HEK293 (cell line): ENCODE measurements around the gene TEAD3.
A peak's percentile ranks its signal among the peaks of the same experiment; 100 is the strongest.

ENCODE experiments used
- CTCF ChIA-PET: fragments of 350-600 bp; formaldehyde crosslinking; extraction: SDS; loops from one replicate; lab custom pipeline; 2021; ENCODE audit warnings: antibody characterized with exemption; lab: Yijun Ruan, JAX
- POLR2A ChIA-PET: fragments of 300-600 bp; formaldehyde crosslinking; extraction: SDS; loops from one replicate; lab custom pipeline; 2020; ENCODE audit warnings: antibody characterized with exemption, inconsistent platforms; lab: Yijun Ruan, JAX
- H3K27ac ChIP-seq: fragments of 200-500 bp; sonication (Bioruptor generic); 2 replicates; pipeline ENCODE4 v1.5.1; 2014; ENCODE audit warnings: low read depth, low read length, control low read depth, inconsistent platforms; ENCODE audit errors: extremely low read depth
- H3K36me3 ChIP-seq, 2 experiments: fragments of 200-500 bp in 1 of 2; sonication (Bioruptor generic) in 1 of 2; 1 replicate in 1 of 2; 2 replicates in 1 of 2; pipeline ENCODE4 v1.5.1; 2014 to 2017; ENCODE audit warnings: inconsistent platforms in 2 of 2, low read length in 2 of 2; ENCODE audit not compliant: control insufficient read depth in 2 of 2, insufficient read depth in 1 of 2
- H3K4me1 ChIP-seq: fragments of 200-500 bp; sonication (Bioruptor generic); 2 replicates; pipeline ENCODE4 v1.5.1; 2014; ENCODE audit warnings: mild to moderate bottlenecking, low read length, inconsistent platforms; ENCODE audit not compliant: control insufficient read depth, insufficient read depth
- H3K4me3 ChIP-seq: 2 replicates; pipeline ENCODE4 v1.5.1; 2011; ENCODE audit warnings: low read depth, mild to moderate bottlenecking, control low read depth, low read length, moderate library complexity
- H3K9me3 ChIP-seq: fragments of 200-500 bp; sonication (Bioruptor generic); 2 replicates; pipeline ENCODE4 v1.5.1; 2014; ENCODE audit warnings: low read depth, low read length, inconsistent platforms; ENCODE audit not compliant: control insufficient read depth, insufficient read depth
- BCL11A ChIP-seq: fragments of 450-650 bp; formaldehyde crosslinking; IDR thresholded peaks from 2 replicates; pipeline ENCODE4 v1.5.1; 2016; ENCODE audit warnings: low read depth, missing biosample characterization, missing genetic modification characterization
- IKZF3 ChIP-seq: fragments of 450-650 bp; IDR thresholded peaks from 2 replicates; pipeline ENCODE4 v1.5.0; 2018; ENCODE audit warnings: missing biosample characterization, mild to moderate bottlenecking, missing genetic modification characterization, moderate library complexity
- WT1 ChIP-seq: fragments of 450-650 bp; formaldehyde crosslinking; IDR thresholded peaks from 2 replicates; pipeline ENCODE4 v1.5.1; 2016; ENCODE audit warnings: missing biosample characterization, missing genetic modification characterization
- ZNF114 ChIP-seq: fragments of 450-650 bp; formaldehyde crosslinking; IDR thresholded peaks from 2 replicates; pipeline ENCODE4 v1.5.0; 2017; ENCODE audit warnings: missing biosample characterization, missing genetic modification characterization
- ZNF121 ChIP-seq: fragments of 450-650 bp; formaldehyde crosslinking; IDR thresholded peaks from 2 replicates; pipeline ENCODE4 v1.5.1; 2016; ENCODE audit warnings: missing biosample characterization, missing genetic modification characterization
- ZNF132 ChIP-seq: fragments of 450-650 bp; formaldehyde crosslinking; IDR thresholded peaks from 2 replicates; pipeline ENCODE4 v1.5.1; 2017; ENCODE audit warnings: missing biosample characterization, missing genetic modification characterization, borderline replicate concordance
- ZNF155 ChIP-seq: fragments of 450-650 bp; formaldehyde crosslinking; IDR thresholded peaks from 2 replicates; pipeline ENCODE4 v1.5.1; 2016; ENCODE audit warnings: missing biosample characterization, missing genetic modification characterization
- ZNF175 ChIP-seq: fragments of 450-650 bp; formaldehyde crosslinking; IDR thresholded peaks from 2 replicates; pipeline ENCODE4 v1.5.1; 2016; ENCODE audit warnings: missing biosample characterization, missing genetic modification characterization
- ZNF2 ChIP-seq: fragments of 450-650 bp; formaldehyde crosslinking; IDR thresholded peaks from 2 replicates; pipeline ENCODE4 v1.5.1; 2016; ENCODE audit warnings: missing biosample characterization, missing genetic modification characterization
- ZNF211 ChIP-seq: fragments of 450-650 bp; formaldehyde crosslinking; IDR thresholded peaks from 2 replicates; pipeline ENCODE4 v1.5.1; 2016; ENCODE audit warnings: low read depth, missing biosample characterization, missing genetic modification characterization
- ZNF335 ChIP-seq: fragments of 450-650 bp; formaldehyde crosslinking; conservative IDR thresholded peaks from 2 replicates; pipeline ENCODE4 v1.5.1; 2016; ENCODE audit warnings: missing biosample characterization, missing genetic modification characterization
- ZNF366 ChIP-seq: fragments of 450-650 bp; formaldehyde crosslinking; conservative IDR thresholded peaks from 2 replicates; pipeline ENCODE4 v1.5.1; 2016; ENCODE audit warnings: missing biosample characterization, missing genetic modification characterization
- ZNF416 ChIP-seq: fragments of 450-650 bp; formaldehyde crosslinking; IDR thresholded peaks from 2 replicates; pipeline ENCODE4 v1.5.1; 2016; ENCODE audit warnings: missing biosample characterization, missing genetic modification characterization
- ZNF48 ChIP-seq: fragments of 450-650 bp; formaldehyde crosslinking; IDR thresholded peaks from 2 replicates; pipeline ENCODE4 v1.5.1; 2016; ENCODE audit warnings: missing biosample characterization, missing genetic modification characterization
- ZNF585B ChIP-seq: fragments of 450-650 bp; formaldehyde crosslinking; IDR thresholded peaks from 2 replicates; pipeline ENCODE4 v1.5.1; 2016; ENCODE audit warnings: missing biosample characterization, missing genetic modification characterization
- ZNF596 ChIP-seq: fragments of 450-650 bp; IDR thresholded peaks from 2 replicates; pipeline ENCODE4 v1.5.0; 2018; ENCODE audit warnings: missing biosample characterization, mild to moderate bottlenecking, missing genetic modification characterization, moderate library complexity
- ZNF664 ChIP-seq: fragments of 450-650 bp; formaldehyde crosslinking; IDR thresholded peaks from 2 replicates; pipeline ENCODE4 v1.5.1; 2016; ENCODE audit warnings: missing biosample characterization, missing genetic modification characterization
- ZNF670 ChIP-seq: fragments of 450-650 bp; formaldehyde crosslinking; IDR thresholded peaks from 2 replicates; pipeline ENCODE4 v1.5.1; 2016; ENCODE audit warnings: missing biosample characterization, missing genetic modification characterization, low read depth
- TF ChIP-seq, protein P1 (sequence below): fragments of 450-650 bp; formaldehyde crosslinking; IDR thresholded peaks from 2 replicates; pipeline ENCODE4 v1.5.1; 2016; ENCODE audit warnings: missing biosample characterization, missing genetic modification characterization
- TF ChIP-seq, protein P2 (sequence below): fragments of 450-650 bp; IDR thresholded peaks from 2 replicates; pipeline ENCODE4 v1.5.1; 2018; ENCODE audit warnings: missing biosample characterization, mild to moderate bottlenecking, missing genetic modification characterization
- TF ChIP-seq, protein P3 (sequence below): fragments of 450-650 bp; formaldehyde crosslinking; IDR thresholded peaks from 2 replicates; pipeline ENCODE4 v1.5.1; 2016; ENCODE audit warnings: missing biosample characterization, missing genetic modification characterization
- TF ChIP-seq, protein P4 (sequence below): IDR thresholded peaks from 2 replicates; pipeline ENCODE4 v1.6.1; 2011; ENCODE audit warnings: mild to moderate bottlenecking, low read depth, low read length, borderline replicate concordance

The TEAD3 gene

DNA sequence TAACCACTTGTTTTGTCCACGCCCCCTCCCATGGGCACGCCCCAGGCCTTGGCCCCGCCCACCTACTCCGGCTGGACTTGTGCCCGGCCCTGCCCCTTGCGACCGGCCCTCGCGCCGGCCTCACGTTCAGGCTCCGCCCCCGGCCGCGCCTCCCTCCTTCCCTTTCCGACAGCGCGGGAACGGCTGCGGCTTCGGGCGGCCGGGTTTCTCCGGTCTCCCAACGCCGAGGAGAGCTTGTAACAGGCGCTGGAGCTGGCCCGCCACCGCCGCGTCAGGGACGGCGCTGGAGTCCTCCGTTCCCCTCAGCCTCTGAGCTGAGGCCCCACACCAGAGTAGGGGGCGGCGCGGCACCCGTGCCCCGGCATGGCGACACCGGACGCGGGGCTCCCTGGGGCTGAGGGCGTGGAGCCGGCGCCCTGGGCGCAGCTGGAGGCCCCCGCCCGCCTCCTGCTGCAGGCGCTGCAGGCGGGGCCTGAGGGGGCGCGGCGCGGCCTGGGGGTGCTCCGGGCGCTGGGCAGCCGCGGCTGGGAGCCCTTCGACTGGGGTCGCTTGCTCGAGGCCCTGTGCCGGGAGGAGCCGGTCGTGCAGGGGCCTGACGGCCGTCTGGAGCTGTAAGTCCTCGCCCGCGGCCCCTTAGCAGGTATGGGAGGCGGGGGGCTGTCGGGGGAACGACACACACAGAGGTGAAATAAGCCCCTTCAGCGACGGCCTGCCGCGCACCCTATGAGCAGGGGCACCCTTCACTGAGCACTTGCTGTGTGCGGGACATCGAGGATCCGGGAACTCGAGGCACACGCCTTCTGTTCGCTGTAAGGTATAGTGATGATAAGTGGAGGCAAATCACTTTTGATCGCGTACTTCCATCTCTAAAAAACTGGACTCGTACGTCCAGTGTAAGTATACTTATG, 44.4 kb downstream of the TEAD3 start, which contains the start of gene FANCE (continued):
- TF ChIP-seq WT1 (tag by site-specific recombination) (peak; percentile 37; the same call in 1 of the 2 replicates), ZNF121 (tag by site-specific recombination) (no peak), ZNF48 (tag by site-specific recombination) (no peak), ZNF114 (no peak), ZNF670 (no peak), IKZF3 (no peak; the same call in 1 of the 2 replicates), ZNF366 (tag by site-specific recombination) (peak; percentile 91)
- TF ChIP-seq, protein P1, sequence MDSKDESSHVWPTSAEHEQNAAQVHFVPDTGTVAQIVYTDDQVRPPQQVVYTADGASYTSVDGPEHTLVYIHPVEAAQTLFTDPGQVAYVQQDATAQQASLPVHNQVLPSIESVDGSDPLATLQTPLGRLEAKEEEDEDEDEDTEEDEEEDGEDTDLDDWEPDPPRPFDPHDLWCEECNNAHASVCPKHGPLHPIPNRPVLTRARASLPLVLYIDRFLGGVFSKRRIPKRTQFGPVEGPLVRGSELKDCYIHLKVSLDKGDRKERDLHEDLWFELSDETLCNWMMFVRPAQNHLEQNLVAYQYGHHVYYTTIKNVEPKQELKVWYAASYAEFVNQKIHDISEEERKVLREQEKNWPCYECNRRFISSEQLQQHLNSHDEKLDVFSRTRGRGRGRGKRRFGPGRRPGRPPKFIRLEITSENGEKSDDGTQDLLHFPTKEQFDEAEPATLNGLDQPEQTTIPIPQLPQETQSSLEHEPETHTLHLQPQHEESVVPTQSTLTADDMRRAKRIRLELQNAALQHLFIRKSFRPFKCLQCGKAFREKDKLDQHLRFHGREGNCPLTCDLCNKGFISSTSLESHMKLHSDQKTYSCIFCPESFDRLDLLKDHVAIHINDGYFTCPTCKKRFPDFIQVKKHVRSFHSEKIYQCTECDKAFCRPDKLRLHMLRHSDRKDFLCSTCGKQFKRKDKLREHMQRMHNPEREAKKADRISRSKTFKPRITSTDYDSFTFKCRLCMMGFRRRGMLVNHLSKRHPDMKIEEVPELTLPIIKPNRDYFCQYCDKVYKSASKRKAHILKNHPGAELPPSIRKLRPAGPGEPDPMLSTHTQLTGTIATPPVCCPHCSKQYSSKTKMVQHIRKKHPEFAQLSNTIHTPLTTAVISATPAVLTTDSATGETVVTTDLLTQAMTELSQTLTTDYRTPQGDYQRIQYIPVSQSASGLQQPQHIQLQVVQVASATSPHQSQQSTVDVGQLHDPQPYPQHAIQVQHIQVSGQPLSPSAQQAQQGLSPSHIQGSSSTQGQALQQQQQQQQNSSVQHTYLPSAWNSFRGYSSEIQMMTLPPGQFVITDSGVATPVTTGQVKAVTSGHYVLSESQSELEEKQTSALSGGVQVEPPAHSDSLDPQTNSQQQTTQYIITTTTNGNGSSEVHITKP (tag by site-specific recombination): 0 out of 2 replicates have a peak, but pooled peaks have one; percentile 5
- TF ChIP-seq, protein P2, sequence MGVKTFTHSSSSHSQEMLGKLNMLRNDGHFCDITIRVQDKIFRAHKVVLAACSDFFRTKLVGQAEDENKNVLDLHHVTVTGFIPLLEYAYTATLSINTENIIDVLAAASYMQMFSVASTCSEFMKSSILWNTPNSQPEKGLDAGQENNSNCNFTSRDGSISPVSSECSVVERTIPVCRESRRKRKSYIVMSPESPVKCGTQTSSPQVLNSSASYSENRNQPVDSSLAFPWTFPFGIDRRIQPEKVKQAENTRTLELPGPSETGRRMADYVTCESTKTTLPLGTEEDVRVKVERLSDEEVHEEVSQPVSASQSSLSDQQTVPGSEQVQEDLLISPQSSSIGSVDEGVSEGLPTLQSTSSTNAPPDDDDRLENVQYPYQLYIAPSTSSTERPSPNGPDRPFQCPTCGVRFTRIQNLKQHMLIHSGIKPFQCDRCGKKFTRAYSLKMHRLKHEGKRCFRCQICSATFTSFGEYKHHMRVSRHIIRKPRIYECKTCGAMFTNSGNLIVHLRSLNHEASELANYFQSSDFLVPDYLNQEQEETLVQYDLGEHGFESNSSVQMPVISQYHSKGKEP (tag by site-specific recombination): no peak; the same call in 1 of the 2 replicates

DNA sequence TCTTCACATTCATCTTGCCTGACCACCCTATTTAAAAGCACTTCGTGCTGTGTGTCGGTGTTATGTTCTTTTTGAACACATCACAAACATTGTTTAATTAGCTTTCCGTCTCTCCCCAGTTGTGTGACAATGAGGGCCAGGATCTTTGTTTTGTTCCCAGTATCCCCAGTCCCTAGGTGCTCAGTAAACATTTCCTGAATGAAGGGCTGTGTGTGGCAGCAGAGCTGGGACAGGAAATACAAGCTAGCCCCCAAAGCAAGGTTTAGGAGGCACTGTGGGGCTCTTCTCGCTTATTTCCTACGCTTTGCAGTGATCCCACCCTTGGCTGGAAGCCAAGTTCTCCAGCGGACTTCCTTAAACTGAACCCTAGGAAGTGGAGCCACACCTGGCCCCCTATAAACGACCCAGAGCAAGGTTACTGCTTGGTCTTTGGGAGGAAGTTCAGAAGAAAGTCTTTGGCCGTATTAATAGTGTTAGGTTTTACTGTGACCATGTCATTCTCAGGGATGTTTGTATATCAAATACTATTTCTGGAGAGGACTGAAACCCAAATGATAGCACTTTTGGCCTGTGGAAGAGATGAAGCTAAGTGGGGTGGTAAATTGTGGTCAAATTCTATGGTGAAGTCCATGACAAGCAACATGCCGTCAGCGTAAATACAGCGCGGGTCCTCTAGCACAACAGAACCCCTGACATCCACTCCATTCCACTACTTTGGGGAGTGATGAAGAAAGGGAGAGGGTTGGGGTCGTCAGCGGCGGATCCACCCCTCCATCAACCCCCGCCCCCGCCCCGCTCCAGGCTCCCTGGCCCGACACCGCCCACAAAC, 45.3 kb downstream of the TEAD3 start:
- Histone ChIP-seq H3K4me3 (peak overlapping the region; percentile 35), H3K4me1 (peaks cover 23% of the 10 kb centered on the region), H3K27ac (no peak overlapping the region), H3K9me3 (no peaks in the 10 kb centered on the region), H3K36me3 (peaks cover 0 to 10% of the 10 kb centered on the region in 2 experiments; a peak in 2 of 3 replicates)
- POLR2A ChIA-PET: interaction anchor here (0.6 to 5.8 kb wide), 6 partner anchors 13 to 192 kb away, joined by 3 to 56 read pairs (median 6); partner anchors contain the start of genes PPARD, RPL10A and ZNF76
- CTCF ChIA-PET: interaction anchor here (0.6 to 10.3 kb wide), 18 partner anchors 12 to 336 kb away, joined by 3 to 149 read pairs (median 6); partner anchors contain the start of genes DEF6, PPARD and RPL10A
- TF ChIP-seq ZNF2 (tag by site-specific recombination) (no peak), BCL11A (tag by site-specific recombination) (no peak), ZNF155 (tag by site-specific recombination) (no peak), ZNF175 (no peak), ZNF596 (tag by site-specific recombination) (no peak), ZNF132 (tag by site-specific recombination) (no peak), ZNF211 (tag by site-specific recombination) (no peak), ZNF585B (tag by site-specific recombination) (no peak), ZNF416 (tag by site-specific recombination) (no peak), ZNF335 (tag by site-specific recombination) (no peak), ZNF664 (tag by site-specific recombination) (peak; percentile 53; the same call in 1 of the 2 replicates)
- TF ChIP-seq, protein P1 (tag by site-specific recombination): peak; percentile 85
- TF ChIP-seq, protein P3, sequence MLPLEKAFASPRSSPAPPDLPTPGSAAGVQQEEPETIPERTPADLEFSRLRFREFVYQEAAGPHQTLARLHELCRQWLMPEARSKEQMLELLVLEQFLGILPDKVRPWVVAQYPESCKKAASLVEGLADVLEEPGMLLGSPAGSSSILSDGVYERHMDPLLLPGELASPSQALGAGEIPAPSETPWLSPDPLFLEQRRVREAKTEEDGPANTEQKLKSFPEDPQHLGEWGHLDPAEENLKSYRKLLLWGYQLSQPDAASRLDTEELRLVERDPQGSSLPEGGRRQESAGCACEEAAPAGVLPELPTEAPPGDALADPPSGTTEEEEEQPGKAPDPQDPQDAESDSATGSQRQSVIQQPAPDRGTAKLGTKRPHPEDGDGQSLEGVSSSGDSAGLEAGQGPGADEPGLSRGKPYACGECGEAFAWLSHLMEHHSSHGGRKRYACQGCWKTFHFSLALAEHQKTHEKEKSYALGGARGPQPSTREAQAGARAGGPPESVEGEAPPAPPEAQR (tag by site-specific recombination): no peak
- TF ChIP-seq, protein P4, sequence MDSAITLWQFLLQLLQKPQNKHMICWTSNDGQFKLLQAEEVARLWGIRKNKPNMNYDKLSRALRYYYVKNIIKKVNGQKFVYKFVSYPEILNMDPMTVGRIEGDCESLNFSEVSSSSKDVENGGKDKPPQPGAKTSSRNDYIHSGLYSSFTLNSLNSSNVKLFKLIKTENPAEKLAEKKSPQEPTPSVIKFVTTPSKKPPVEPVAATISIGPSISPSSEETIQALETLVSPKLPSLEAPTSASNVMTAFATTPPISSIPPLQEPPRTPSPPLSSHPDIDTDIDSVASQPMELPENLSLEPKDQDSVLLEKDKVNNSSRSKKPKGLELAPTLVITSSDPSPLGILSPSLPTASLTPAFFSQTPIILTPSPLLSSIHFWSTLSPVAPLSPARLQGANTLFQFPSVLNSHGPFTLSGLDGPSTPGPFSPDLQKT: no peak
